Measurements from ENCODE around the gene CP. TPM values are rescaled to one million over a fixed set of nuclear protein-coding genes. Genes with fewer than 3 reads are reported as not detected.

The CP gene
- total and polyA plus RNA-seq, 2 donors (not counting 1 experiment from before 2014, with no cell fraction given) = not detected

GRCh38 chr3:149233323-149233722 is 11.7 kb upstream of the CP start:
- intact Hi-C loops (cut with micrococcal nuclease) = no loop called here
- DNase-seq = no peak

DNA sequence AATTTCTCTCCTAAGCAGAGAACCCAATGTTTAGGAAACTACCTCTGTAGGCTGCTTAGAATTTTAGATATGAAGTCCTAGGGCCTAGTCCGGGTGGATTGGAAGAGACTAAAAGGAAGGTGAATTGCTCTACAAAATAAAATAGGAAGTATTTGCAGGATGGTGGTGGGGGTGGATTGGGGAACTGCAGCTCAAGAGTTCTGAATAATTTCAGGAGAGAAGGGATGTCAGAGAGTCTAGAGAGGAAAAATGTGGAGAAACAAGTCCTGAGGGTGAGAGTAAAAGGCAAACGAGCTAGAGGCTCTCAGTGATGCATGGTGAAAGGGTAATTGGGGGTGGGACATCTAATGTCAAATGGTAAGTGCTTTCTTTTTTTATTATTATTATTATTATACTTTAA is 10.2 kb upstream of the CP start:
- H4K20me1 ChIP-seq (ENCODE audit: control insufficient read depth, insufficient read depth, low read length, poor library complexity, severe bottlenecking) = no peaks in the 10 kb centered on the region
- no CpG with 5 or more reads among the region's 2 CpGs for WGBS (ENCODE audit: insufficient coverage)
- Mint-ChIP-seq H3K4me1 (peaks cover 4% of the 10 kb centered on the region), H3K9me3 (ENCODE audit: insufficient read depth) (no peaks in the 10 kb centered on the region), H3K27me3 (no peaks in the 10 kb centered on the region), H3K27ac (no peak overlapping the region), H3K4me3 (no peak overlapping the region)
- peaks cover 3 to 5% of the 10 kb centered on the region in 2 donors for H3K4me1 ChIP-seq (ENCODE audit: control insufficient read depth in 2 of 2, insufficient read depth in 2 of 2, low read length in 2 of 2)
- no peak overlapping the region for H3K4me2 ChIP-seq (replicated peaks; ENCODE audit: low read depth, low read length, poor library complexity, severe bottlenecking)
- H2AFZ ChIP-seq (ENCODE audit: insufficient read depth, low read depth, low read length, poor library complexity, severe bottlenecking) = no peak overlapping the region
- H3K79me2 ChIP-seq (ENCODE audit: control insufficient read depth, insufficient read depth, low read length) = no peaks in the 10 kb centered on the region
- H3K9me3 ChIP-seq (ENCODE audit: control extremely low read depth in 1 of 3, control insufficient read depth in 2 of 3, insufficient read depth in 1 of 3, low read length in 2 of 3) = no peaks in the 10 kb centered on the region
- H3K9ac ChIP-seq (ENCODE audit: low read length) = no peak overlapping the region
- POLR2A ChIA-PET = no interaction called here
- H3K27ac ChIP-seq (ENCODE audit: low read length in 2 of 2) = no peak overlapping the region
- TF ChIP-seq, protein P1, sequence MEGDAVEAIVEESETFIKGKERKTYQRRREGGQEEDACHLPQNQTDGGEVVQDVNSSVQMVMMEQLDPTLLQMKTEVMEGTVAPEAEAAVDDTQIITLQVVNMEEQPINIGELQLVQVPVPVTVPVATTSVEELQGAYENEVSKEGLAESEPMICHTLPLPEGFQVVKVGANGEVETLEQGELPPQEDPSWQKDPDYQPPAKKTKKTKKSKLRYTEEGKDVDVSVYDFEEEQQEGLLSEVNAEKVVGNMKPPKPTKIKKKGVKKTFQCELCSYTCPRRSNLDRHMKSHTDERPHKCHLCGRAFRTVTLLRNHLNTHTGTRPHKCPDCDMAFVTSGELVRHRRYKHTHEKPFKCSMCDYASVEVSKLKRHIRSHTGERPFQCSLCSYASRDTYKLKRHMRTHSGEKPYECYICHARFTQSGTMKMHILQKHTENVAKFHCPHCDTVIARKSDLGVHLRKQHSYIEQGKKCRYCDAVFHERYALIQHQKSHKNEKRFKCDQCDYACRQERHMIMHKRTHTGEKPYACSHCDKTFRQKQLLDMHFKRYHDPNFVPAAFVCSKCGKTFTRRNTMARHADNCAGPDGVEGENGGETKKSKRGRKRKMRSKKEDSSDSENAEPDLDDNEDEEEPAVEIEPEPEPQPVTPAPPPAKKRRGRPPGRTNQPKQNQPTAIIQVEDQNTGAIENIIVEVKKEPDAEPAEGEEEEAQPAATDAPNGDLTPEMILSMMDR (IDR thresholded peaks at IDR 0.05) = no peak
- no peak for TF ChIP-seq EZH2 (IDR thresholded peaks at IDR 0.05; ENCODE audit: borderline replicate concordance, insufficient read depth, low read depth, low read length, poor library complexity, severe bottlenecking)
- H3K27me3 ChIP-seq (replicated peaks in 1 of 4; ENCODE audit: control extremely low read depth in 1 of 4, control insufficient read depth in 3 of 4, insufficient read depth in 4 of 4, low read length in 3 of 4) = no peaks in the 10 kb centered on the region
- DNase-seq (no peak), ATAC-seq (ENCODE audit: low read depth) (no peak)
- CTCF ChIA-PET = no interaction called here
- H3K36me3 ChIP-seq (replicated peaks in 1 of 2; ENCODE audit: control extremely low read depth in 1 of 2, control insufficient read depth in 1 of 2, extremely low read depth in 1 of 2, insufficient read depth in 2 of 2, low read length in 1 of 2) = no peaks in the 10 kb centered on the region
- intact Hi-C loops (cut with micrococcal nuclease) = no loop called here
- no peak overlapping the region for H3K4me3 ChIP-seq (ENCODE audit: control extremely low read depth in 1 of 5, extremely low read depth in 1 of 5, insufficient read depth in 1 of 5, low read depth in 2 of 5, low read length in 4 of 5)

More at GRCh38 chr3:149233323-149233722, 11.7 kb upstream of the CP start:
- Histone ChIP-seq H3K27me3 (replicated peaks in 1 of 4; ENCODE audit: control extremely low read depth in 1 of 4, control insufficient read depth in 3 of 4, insufficient read depth in 4 of 4, low read length in 3 of 4) (no peaks in the 10 kb centered on the region), H3K4me3 (ENCODE audit: control extremely low read depth in 1 of 5, extremely low read depth in 1 of 5, insufficient read depth in 1 of 5, low read depth in 2 of 5, low read length in 4 of 5) (no peak overlapping the region), H3K4me1 (ENCODE audit: control insufficient read depth in 2 of 2, insufficient read depth in 2 of 2, low read length in 2 of 2) (peaks cover 3 to 5% of the 10 kb centered on the region in 2 donors), H3K27ac (ENCODE audit: low read length in 2 of 2) (no peak overlapping the region), H4K20me1 (ENCODE audit: control insufficient read depth, insufficient read depth, low read length, poor library complexity, severe bottlenecking) (no peaks in the 10 kb centered on the region), H3K9ac (ENCODE audit: low read length) (no peak overlapping the region), H2AFZ (ENCODE audit: insufficient read depth, low read depth, low read length, poor library complexity, severe bottlenecking) (no peak overlapping the region), H3K79me2 (ENCODE audit: control insufficient read depth, insufficient read depth, low read length) (no peaks in the 10 kb centered on the region), H3K4me2 (replicated peaks; ENCODE audit: low read depth, low read length, poor library complexity, severe bottlenecking) (no peak overlapping the region), H3K36me3 (replicated peaks in 1 of 2; ENCODE audit: control extremely low read depth in 1 of 2, control insufficient read depth in 1 of 2, extremely low read depth in 1 of 2, insufficient read depth in 2 of 2, low read length in 1 of 2) (no peaks in the 10 kb centered on the region), H3K9me3 (ENCODE audit: control extremely low read depth in 1 of 3, control insufficient read depth in 2 of 3, insufficient read depth in 1 of 3, low read length in 2 of 3) (no peaks in the 10 kb centered on the region)
- 75% methylated on average over 2 of the region's 4 CpGs for WGBS (ENCODE audit: insufficient coverage)
- Mint-ChIP-seq H3K9me3 (ENCODE audit: insufficient read depth) (no peaks in the 10 kb centered on the region), H3K27ac (no peak overlapping the region), H3K4me1 (peaks cover 4% of the 10 kb centered on the region), H3K27me3 (no peaks in the 10 kb centered on the region), H3K4me3 (no peak overlapping the region)
- TF ChIP-seq, protein P1 (IDR thresholded peaks at IDR 0.05) = no peak
- no peak for TF ChIP-seq EZH2 (IDR thresholded peaks at IDR 0.05; ENCODE audit: borderline replicate concordance, insufficient read depth, low read depth, low read length, poor library complexity, severe bottlenecking)
- ATAC-seq (ENCODE audit: low read depth) = no peak
- POLR2A ChIA-PET = no interaction called here
- CTCF ChIA-PET = no interaction called here

Data from B cell (primary cell).